Gastrocnemius medialis (tissue), 4 donors: ENCODE data around the gene CHST8. TPM values are rescaled to one million over a fixed set of nuclear protein-coding genes. Genes with fewer than 3 reads are reported as not detected.

Source experiments
- ATAC-seq, 2 donors: fragments of 150-250 bp; one replicate each; pipeline ENCODE4 v1.9.1; 2016
- DNase-seq, 2 donors: peaks; one replicate each; pipeline ENCODE4 v3.0.0-alpha.2; 2019
- H3K27ac ChIP-seq, 4 donors: fragments of 200-600 bp; sonication (generic); 1 replicate in 1 of 4; 2 replicates in 3 of 4; pipeline ENCODE4 v1.5.1; 2016 to 2018; ENCODE audit warnings: mild to moderate bottlenecking in 2 of 4, moderate library complexity in 1 of 4
- H3K27me3 ChIP-seq, 3 donors: fragments of 200-600 bp; sonication (generic) in 2 of 3; 1 replicate in 1 of 3; 2 replicates in 2 of 3; pipeline versions ENCODE4 v1.5.1 to v1.6.0; 2016 to 2019; ENCODE audit warnings: mild to moderate bottlenecking in 1 of 3, moderate library complexity in 1 of 3
- H3K36me3 ChIP-seq, 2 donors: fragments of 200-600 bp; sonication (generic) in 1 of 2; one replicate each; pipeline ENCODE4 v1.5.1; 2017 to 2018
- H3K4me1 ChIP-seq, 2 donors: fragments of 200-600 bp; sonication (generic) in 1 of 2; one replicate each; pipeline ENCODE4 v1.5.1; 2016 to 2017; ENCODE audit warnings: mild to moderate bottlenecking in 2 of 2
- H3K4me3 ChIP-seq, 4 donors: fragments of 200-600 bp; sonication (generic) in 3 of 4; 1 replicate in 1 of 4; 2 replicates in 3 of 4; pipeline ENCODE4 v1.5.1; 2016 to 2019; ENCODE audit warnings: mild to moderate bottlenecking in 2 of 4
- H3K9me3 ChIP-seq, 3 donors: fragments of 200-600 bp; sonication (generic) in 2 of 3; 1 replicate in 1 of 3; 2 replicates in 2 of 3; pipeline ENCODE4 v1.5.1; 2016 to 2019
- CTCF ChIP-seq, 5 experiments: fragments of 450-650 bp in 3 of 5; fragments of 200-600 bp in 2 of 5; sonication (generic) in 2 of 5; IDR thresholded peaks in 4 of 5; conservative IDR thresholded peaks in 1 of 5; 1 replicate in 4 of 5; 2 replicates in 1 of 5; pipeline ENCODE4 v1.5.1; 2016 to 2019; ENCODE audit warnings: antibody characterized with exemption in 5 of 5, mild to moderate bottlenecking in 3 of 5, moderate library complexity in 3 of 5
- POLR2A ChIP-seq, 2 donors: fragments of 450-650 bp; IDR thresholded peaks; one replicate each; pipeline ENCODE4 v1.6.1; 2017; ENCODE audit warnings: antibody characterized with exemption in 2 of 2, mild to moderate bottlenecking in 2 of 2, moderate library complexity in 2 of 2
- in situ Hi-C, 4 donors: fragments of 200-750 bp; cut with MboI; loops; one replicate each; pipeline versions ENCODE4 v1.15.0 to v1.8.0; 2017; ENCODE audit warnings: low sequenced_read_pairs in 4 of 4
- intact Hi-C: fragments of 100-400 bp; cut with DNase I; formaldehyde crosslinking; loops from one replicate; pipeline ENCODE4 v1.15.1; 2023; ENCODE audit warnings: low total_unique reads
- total RNA-seq, 4 donors: library from RNA; depleted of rRNA; stranded (reverse); fragments of >200 nt; gene quantifications; one replicate each; pipeline versions ENCODE4 v1.1.0 to v1.2.3, GENCODE V29; 2016

CHST8 gene
- total RNA-seq, 4 donors from 2014 or later: 0.29 to 0.46 TPM; not detected in 2

- intact Hi-C loops: no loop called here
- Histone ChIP-seq H3K27ac (no peak overlapping the region), H3K27me3 (no peaks in the 10 kb centered on the region), H3K9me3 (no peaks in the 10 kb centered on the region), H3K36me3 (no peaks in the 10 kb centered on the region), H3K4me3 (no peak overlapping the region), H3K4me1 (no peaks in the 10 kb centered on the region)
- no peak for DNase-seq
- no peak for TF ChIP-seq POLR2A (IDR thresholded peaks at IDR 0.05)
- no peak for TF ChIP-seq CTCF (IDR thresholded peaks at IDR 0.05 in 4 of 5, conservative IDR thresholded peaks at IDR 0.05 in 1 of 5)
- in situ Hi-C loops: no loop called here
- ATAC-seq: no peak
These were observed 92.4 kb downstream of the CHST8 start for GRCh38 chr19:33714149-33714548.

- no peak for TF ChIP-seq POLR2A (IDR thresholded peaks at IDR 0.05)
- TF ChIP-seq CTCF (IDR thresholded peaks at IDR 0.05 in 4 of 5, conservative IDR thresholded peaks at IDR 0.05 in 1 of 5): no peak
- Histone ChIP-seq H3K27ac (no peak overlapping the region), H3K4me3 (no peak overlapping the region), H3K36me3 (no peaks in the 10 kb centered on the region), H3K9me3 (no peaks in the 10 kb centered on the region), H3K27me3 (no peaks in the 10 kb centered on the region), H3K4me1 (no peaks in the 10 kb centered on the region)
- DNase-seq (no peak), ATAC-seq (no peak)
- intact Hi-C loops (no loop called here), in situ Hi-C loops (no loop called here)
These were observed 93.7 kb downstream of the CHST8 start for GRCh38 chr19:33715462-33715861.

- in situ Hi-C loops: no loop called here
- H3K27me3 ChIP-seq: no peaks in the 10 kb centered on the region
- H3K4me1 ChIP-seq: no peaks in the 10 kb centered on the region
- no peak overlapping the region for H3K4me3 ChIP-seq
- intact Hi-C loops: no loop called here
- no peaks in the 10 kb centered on the region for H3K9me3 ChIP-seq
- no peak for TF ChIP-seq CTCF (IDR thresholded peaks at IDR 0.05 in 4 of 5, conservative IDR thresholded peaks at IDR 0.05 in 1 of 5)
- no peak for TF ChIP-seq POLR2A (IDR thresholded peaks at IDR 0.05)
- DNase-seq (no peak), ATAC-seq (no peak)
- no peak overlapping the region for H3K27ac ChIP-seq
- H3K36me3 ChIP-seq: no peaks in the 10 kb centered on the region
These were observed 96.1 kb downstream of the CHST8 start for GRCh38 chr19:33717878-33718277.

GRCh38 chr19:33718651-33719254 is 97.0 kb downstream of the CHST8 start:
- DNase-seq (no peak), ATAC-seq (no peak)
- Histone ChIP-seq H3K9me3 (no peaks in the 10 kb centered on the region), H3K27me3 (no peaks in the 10 kb centered on the region), H3K36me3 (no peaks in the 10 kb centered on the region), H3K4me3 (no peak overlapping the region), H3K4me1 (no peaks in the 10 kb centered on the region), H3K27ac (no peak overlapping the region)
- in situ Hi-C loops (no loop called here), intact Hi-C loops (no loop called here)
- TF ChIP-seq CTCF (IDR thresholded peaks at IDR 0.05 in 4 of 5, conservative IDR thresholded peaks at IDR 0.05 in 1 of 5) (no peak), POLR2A (IDR thresholded peaks at IDR 0.05) (no peak)
